GM23338 (cell line): ENCODE data around the gene HIBADH. TPM values are rescaled to one million over a fixed set of nuclear protein-coding genes. Genes with fewer than 3 reads are reported as not detected.

Experiments used
- ATAC-seq: fragments of 200-7000 bp; cut with Tn5 transposase; 3 replicates; pipeline ENCODE4 v1.9.1; 2020
- DNase-seq: peaks from one replicate; pipeline ENCODE4 v3.0.0-alpha.2; 2015; ENCODE audit warnings: low spot score
- H2AFZ ChIP-seq: fragments of 200-600 bp; sonication (generic); 2 replicates; pipeline ENCODE4 v1.8.0; 2016; ENCODE audit warnings: antibody characterized with exemption, mild to moderate bottlenecking, moderate library complexity
- H3F3A ChIP-seq: fragments of 200-600 bp; sonication (generic); replicated peaks from 2 replicates; pipeline ENCODE4 v1.8.0; 2017; ENCODE audit warnings: antibody characterized with exemption, mixed run types, low read depth
- H3K27ac ChIP-seq: fragments of 200-600 bp; sonication (generic); 2 replicates; pipeline ENCODE4 v1.6.1; 2016; ENCODE audit warnings: low read depth
- H3K27me3 ChIP-seq: fragments of 200-600 bp; sonication (generic); 2 replicates; pipeline ENCODE4 v1.8.0; 2016; ENCODE audit warnings: mild to moderate bottlenecking, mixed run types, moderate library complexity; ENCODE audit not compliant: insufficient read depth
- H3K36me3 ChIP-seq: fragments of 200-600 bp; sonication (generic); 2 replicates; pipeline ENCODE4 v1.8.0; 2016; ENCODE audit warnings: mild to moderate bottlenecking; ENCODE audit not compliant: insufficient read depth
- H3K4me1 ChIP-seq: fragments of 200-600 bp; sonication (generic); 2 replicates; pipeline ENCODE4 v1.8.0; 2016; ENCODE audit warnings: mild to moderate bottlenecking, moderate library complexity; ENCODE audit not compliant: insufficient read depth
- H3K4me2 ChIP-seq: fragments of 200-600 bp; sonication (generic); 2 replicates; pipeline ENCODE4 v1.7.1; 2017; ENCODE audit warnings: mixed run types
- H3K4me3 ChIP-seq: fragments of 200-600 bp; sonication (generic); 2 replicates; pipeline ENCODE4 v1.6.1; 2016; ENCODE audit warnings: mixed run types
- H3K79me2 ChIP-seq: fragments of 200-600 bp; sonication (generic); replicated peaks from 2 replicates; pipeline ENCODE4 v1.8.0; 2017; ENCODE audit warnings: mild to moderate bottlenecking; ENCODE audit not compliant: insufficient read depth
- H3K9me2 ChIP-seq: fragments of 200-600 bp; sonication (generic); 2 replicates; pipeline ENCODE4 v1.8.0; 2017; ENCODE audit not compliant: insufficient read depth
- H4K20me1 ChIP-seq: fragments of 200-600 bp; sonication (generic); replicated peaks from 2 replicates; pipeline ENCODE4 v1.8.0; 2017; ENCODE audit warnings: mild to moderate bottlenecking; ENCODE audit not compliant: insufficient read depth
- H3K27ac Mint-ChIP-seq: 2 replicates; pipeline ENCODE4 v1.8.0; 2020; ENCODE audit warnings: inconsistent platforms, mild to moderate bottlenecking, moderate library complexity, mixed read lengths
- H3K27me3 Mint-ChIP-seq: 3 replicates; pipeline ENCODE4 v1.8.0; 2022; ENCODE audit warnings: low read depth, mild to moderate bottlenecking, moderate library complexity, mixed read lengths, inconsistent platforms; ENCODE audit not compliant: insufficient read depth, poor library complexity
- H3K36me3 Mint-ChIP-seq: 3 replicates; pipeline ENCODE4 v1.8.0; 2021; ENCODE audit warnings: low read depth, mild to moderate bottlenecking, inconsistent platforms, moderate library complexity, mixed read lengths
- H3K4me1 Mint-ChIP-seq: 3 replicates; pipeline ENCODE4 v1.8.0; 2020; ENCODE audit warnings: mild to moderate bottlenecking, inconsistent platforms, mixed read lengths
- H3K4me3 Mint-ChIP-seq: 3 replicates; pipeline ENCODE4 v1.8.0; 2021; ENCODE audit warnings: moderate library complexity, mild to moderate bottlenecking, inconsistent platforms, mixed read lengths
- H3K9me3 Mint-ChIP-seq: 3 replicates; pipeline ENCODE4 v1.8.0; 2020; ENCODE audit warnings: moderate library complexity, mild to moderate bottlenecking, inconsistent platforms, mixed read lengths
- CREB1 ChIP-seq: fragments of 250-450 bp; sonication (Bioruptor Pico); IDR thresholded peaks from 2 replicates; pipeline ENCODE4 v1.5.0; 2020; ENCODE audit warnings: low read depth, mild to moderate bottlenecking, moderate library complexity
- EZH2 ChIP-seq: fragments of 200-600 bp; sonication (generic); IDR thresholded peaks from one replicate; pipeline ENCODE4 v1.8.0; 2017; ENCODE audit warnings: antibody characterized with exemption, mild to moderate bottlenecking, low read depth; ENCODE audit not compliant: unreplicated experiment
- EZH2phosphoT487 ChIP-seq: fragments of 200-600 bp; sonication (generic); IDR thresholded peaks from one replicate; pipeline ENCODE4 v1.8.1; 2018; ENCODE audit warnings: antibody characterized with exemption; ENCODE audit not compliant: unreplicated experiment
- JUNB ChIP-seq: IDR thresholded peaks from one replicate; pipeline ENCODE4 v1.6.1; 2016; ENCODE audit warnings: antibody characterized with exemption; ENCODE audit not compliant: unreplicated experiment
- NANOG ChIP-seq: IDR thresholded peaks from 2 replicates; pipeline ENCODE4 v1.6.1; 2016; ENCODE audit warnings: antibody characterized with exemption, borderline replicate concordance
- POLR2AphosphoS5 ChIP-seq: IDR thresholded peaks from 2 replicates; pipeline ENCODE4 v1.6.1; 2016; ENCODE audit warnings: antibody characterized with exemption, low read depth
- STAT1 ChIP-seq: IDR thresholded peaks from one replicate; pipeline ENCODE4 v1.6.1; 2016; ENCODE audit warnings: antibody characterized with exemption; ENCODE audit not compliant: unreplicated experiment
- ZNF114 ChIP-seq: fragments of 250-450 bp; sonication (Bioruptor Pico); IDR thresholded peaks from 2 replicates; pipeline ENCODE4 v1.5.0; 2020; ENCODE audit warnings: mild to moderate bottlenecking, moderate library complexity
- ZNF331 ChIP-seq: fragments of 250-450 bp; sonication (Bioruptor Pico); IDR thresholded peaks from 2 replicates; pipeline ENCODE4 v1.5.0; 2020; ENCODE audit warnings: low read depth, mild to moderate bottlenecking, moderate library complexity
- polyA plus RNA-seq: library from polyadenylated mRNA; unstranded; fragments of >200 nt; fragmentation: Nextera tagmentation; extraction: Ambion mirVana; gene quantifications from 2 replicates; pipeline ENCODE4 v1.2.1, GENCODE V29; 2016
- total RNA-seq: library from RNA; depleted of rRNA; stranded (reverse); fragments of >200 nt; shearing (Covaris generic); gene quantifications from 2 replicates; pipeline ENCODE4 v1.2.3, GENCODE V29; 2014
- TF ChIP-seq, protein P1 (sequence below): IDR thresholded peaks from 2 replicates; pipeline ENCODE4 v1.6.1; 2016; ENCODE audit warnings: antibody characterized with exemption
- TF ChIP-seq, protein P2 (sequence below), 2 experiments: fragments of 200-600 bp in 1 of 2; sonication (generic) in 1 of 2; conservative IDR thresholded peaks; 2 replicates each; pipeline versions ENCODE4 v1.5.1 to v1.6.1; 2016 to 2017; ENCODE audit warnings: antibody characterized with exemption in 2 of 2, low read depth in 2 of 2, mild to moderate bottlenecking in 2 of 2, moderate library complexity in 1 of 2
- TF ChIP-seq, protein P3 (sequence below): IDR thresholded peaks from one replicate; pipeline ENCODE4 v1.6.1; 2018; ENCODE audit warnings: antibody characterized with exemption; ENCODE audit not compliant: unreplicated experiment
- TF ChIP-seq, protein P4 (sequence below): fragments of 250-450 bp; sonication (Bioruptor Pico); IDR thresholded peaks from 2 replicates; pipeline ENCODE4 v1.5.0; 2020; ENCODE audit warnings: mild to moderate bottlenecking, moderate library complexity

The HIBADH gene
- total and polyA plus RNA-seq, 2 experiments from 2014 or later = 31.3 to 57.0 TPM

DNA sequence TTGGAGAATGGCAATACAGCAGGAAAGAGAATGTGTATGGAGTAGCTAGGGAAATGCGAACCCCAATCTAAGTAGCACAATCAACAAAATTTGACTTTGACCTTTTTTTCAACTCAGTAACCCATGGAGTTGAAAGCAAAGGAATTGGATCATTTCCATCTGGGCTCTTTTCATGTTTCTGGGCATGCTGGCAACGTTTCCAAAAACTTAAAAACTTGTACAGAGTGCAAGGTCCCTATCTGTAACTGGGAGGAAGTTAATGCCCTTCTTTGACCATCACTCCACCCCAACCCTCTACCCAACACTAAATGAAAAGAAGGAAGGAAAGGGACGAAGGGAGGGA is 1.3 kb upstream of the HIBADH start:
- no peaks in the 10 kb centered on the region for H3K27me3 ChIP-seq
- Mint-ChIP-seq H3K27ac (no peak overlapping the region), H3K4me1 (peaks cover 5% of the 10 kb centered on the region), H3K9me3 (no peaks in the 10 kb centered on the region), H3K36me3 (no peaks in the 10 kb centered on the region; the same call in 2 of the 3 replicates), H3K4me3 (no peak overlapping the region; the same call in 2 of the 3 replicates), H3K27me3 (peaks cover 3% of the 10 kb centered on the region)
- TF ChIP-seq JUNB (no peak), POLR2AphosphoS5 (no peak), STAT1 (no peak), CREB1 (no peak), EZH2phosphoT487 (no peak), ZNF331 (CRISPR knock-in tag) (no peak), EZH2 (no peak), NANOG (no peak), ZNF114 (no peak)
- TF ChIP-seq, protein P1, sequence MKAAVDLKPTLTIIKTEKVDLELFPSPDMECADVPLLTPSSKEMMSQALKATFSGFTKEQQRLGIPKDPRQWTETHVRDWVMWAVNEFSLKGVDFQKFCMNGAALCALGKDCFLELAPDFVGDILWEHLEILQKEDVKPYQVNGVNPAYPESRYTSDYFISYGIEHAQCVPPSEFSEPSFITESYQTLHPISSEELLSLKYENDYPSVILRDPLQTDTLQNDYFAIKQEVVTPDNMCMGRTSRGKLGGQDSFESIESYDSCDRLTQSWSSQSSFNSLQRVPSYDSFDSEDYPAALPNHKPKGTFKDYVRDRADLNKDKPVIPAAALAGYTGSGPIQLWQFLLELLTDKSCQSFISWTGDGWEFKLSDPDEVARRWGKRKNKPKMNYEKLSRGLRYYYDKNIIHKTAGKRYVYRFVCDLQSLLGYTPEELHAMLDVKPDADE = no peak
- TF ChIP-seq, protein P2, sequence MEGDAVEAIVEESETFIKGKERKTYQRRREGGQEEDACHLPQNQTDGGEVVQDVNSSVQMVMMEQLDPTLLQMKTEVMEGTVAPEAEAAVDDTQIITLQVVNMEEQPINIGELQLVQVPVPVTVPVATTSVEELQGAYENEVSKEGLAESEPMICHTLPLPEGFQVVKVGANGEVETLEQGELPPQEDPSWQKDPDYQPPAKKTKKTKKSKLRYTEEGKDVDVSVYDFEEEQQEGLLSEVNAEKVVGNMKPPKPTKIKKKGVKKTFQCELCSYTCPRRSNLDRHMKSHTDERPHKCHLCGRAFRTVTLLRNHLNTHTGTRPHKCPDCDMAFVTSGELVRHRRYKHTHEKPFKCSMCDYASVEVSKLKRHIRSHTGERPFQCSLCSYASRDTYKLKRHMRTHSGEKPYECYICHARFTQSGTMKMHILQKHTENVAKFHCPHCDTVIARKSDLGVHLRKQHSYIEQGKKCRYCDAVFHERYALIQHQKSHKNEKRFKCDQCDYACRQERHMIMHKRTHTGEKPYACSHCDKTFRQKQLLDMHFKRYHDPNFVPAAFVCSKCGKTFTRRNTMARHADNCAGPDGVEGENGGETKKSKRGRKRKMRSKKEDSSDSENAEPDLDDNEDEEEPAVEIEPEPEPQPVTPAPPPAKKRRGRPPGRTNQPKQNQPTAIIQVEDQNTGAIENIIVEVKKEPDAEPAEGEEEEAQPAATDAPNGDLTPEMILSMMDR (conservative IDR thresholded peaks at IDR 0.05; ENCODE audit: low read depth in 2 of 2) = no peak
- TF ChIP-seq, protein P3, sequence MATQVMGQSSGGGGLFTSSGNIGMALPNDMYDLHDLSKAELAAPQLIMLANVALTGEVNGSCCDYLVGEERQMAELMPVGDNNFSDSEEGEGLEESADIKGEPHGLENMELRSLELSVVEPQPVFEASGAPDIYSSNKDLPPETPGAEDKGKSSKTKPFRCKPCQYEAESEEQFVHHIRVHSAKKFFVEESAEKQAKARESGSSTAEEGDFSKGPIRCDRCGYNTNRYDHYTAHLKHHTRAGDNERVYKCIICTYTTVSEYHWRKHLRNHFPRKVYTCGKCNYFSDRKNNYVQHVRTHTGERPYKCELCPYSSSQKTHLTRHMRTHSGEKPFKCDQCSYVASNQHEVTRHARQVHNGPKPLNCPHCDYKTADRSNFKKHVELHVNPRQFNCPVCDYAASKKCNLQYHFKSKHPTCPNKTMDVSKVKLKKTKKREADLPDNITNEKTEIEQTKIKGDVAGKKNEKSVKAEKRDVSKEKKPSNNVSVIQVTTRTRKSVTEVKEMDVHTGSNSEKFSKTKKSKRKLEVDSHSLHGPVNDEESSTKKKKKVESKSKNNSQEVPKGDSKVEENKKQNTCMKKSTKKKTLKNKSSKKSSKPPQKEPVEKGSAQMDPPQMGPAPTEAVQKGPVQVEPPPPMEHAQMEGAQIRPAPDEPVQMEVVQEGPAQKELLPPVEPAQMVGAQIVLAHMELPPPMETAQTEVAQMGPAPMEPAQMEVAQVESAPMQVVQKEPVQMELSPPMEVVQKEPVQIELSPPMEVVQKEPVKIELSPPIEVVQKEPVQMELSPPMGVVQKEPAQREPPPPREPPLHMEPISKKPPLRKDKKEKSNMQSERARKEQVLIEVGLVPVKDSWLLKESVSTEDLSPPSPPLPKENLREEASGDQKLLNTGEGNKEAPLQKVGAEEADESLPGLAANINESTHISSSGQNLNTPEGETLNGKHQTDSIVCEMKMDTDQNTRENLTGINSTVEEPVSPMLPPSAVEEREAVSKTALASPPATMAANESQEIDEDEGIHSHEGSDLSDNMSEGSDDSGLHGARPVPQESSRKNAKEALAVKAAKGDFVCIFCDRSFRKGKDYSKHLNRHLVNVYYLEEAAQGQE = no peak
- TF ChIP-seq, protein P4, sequence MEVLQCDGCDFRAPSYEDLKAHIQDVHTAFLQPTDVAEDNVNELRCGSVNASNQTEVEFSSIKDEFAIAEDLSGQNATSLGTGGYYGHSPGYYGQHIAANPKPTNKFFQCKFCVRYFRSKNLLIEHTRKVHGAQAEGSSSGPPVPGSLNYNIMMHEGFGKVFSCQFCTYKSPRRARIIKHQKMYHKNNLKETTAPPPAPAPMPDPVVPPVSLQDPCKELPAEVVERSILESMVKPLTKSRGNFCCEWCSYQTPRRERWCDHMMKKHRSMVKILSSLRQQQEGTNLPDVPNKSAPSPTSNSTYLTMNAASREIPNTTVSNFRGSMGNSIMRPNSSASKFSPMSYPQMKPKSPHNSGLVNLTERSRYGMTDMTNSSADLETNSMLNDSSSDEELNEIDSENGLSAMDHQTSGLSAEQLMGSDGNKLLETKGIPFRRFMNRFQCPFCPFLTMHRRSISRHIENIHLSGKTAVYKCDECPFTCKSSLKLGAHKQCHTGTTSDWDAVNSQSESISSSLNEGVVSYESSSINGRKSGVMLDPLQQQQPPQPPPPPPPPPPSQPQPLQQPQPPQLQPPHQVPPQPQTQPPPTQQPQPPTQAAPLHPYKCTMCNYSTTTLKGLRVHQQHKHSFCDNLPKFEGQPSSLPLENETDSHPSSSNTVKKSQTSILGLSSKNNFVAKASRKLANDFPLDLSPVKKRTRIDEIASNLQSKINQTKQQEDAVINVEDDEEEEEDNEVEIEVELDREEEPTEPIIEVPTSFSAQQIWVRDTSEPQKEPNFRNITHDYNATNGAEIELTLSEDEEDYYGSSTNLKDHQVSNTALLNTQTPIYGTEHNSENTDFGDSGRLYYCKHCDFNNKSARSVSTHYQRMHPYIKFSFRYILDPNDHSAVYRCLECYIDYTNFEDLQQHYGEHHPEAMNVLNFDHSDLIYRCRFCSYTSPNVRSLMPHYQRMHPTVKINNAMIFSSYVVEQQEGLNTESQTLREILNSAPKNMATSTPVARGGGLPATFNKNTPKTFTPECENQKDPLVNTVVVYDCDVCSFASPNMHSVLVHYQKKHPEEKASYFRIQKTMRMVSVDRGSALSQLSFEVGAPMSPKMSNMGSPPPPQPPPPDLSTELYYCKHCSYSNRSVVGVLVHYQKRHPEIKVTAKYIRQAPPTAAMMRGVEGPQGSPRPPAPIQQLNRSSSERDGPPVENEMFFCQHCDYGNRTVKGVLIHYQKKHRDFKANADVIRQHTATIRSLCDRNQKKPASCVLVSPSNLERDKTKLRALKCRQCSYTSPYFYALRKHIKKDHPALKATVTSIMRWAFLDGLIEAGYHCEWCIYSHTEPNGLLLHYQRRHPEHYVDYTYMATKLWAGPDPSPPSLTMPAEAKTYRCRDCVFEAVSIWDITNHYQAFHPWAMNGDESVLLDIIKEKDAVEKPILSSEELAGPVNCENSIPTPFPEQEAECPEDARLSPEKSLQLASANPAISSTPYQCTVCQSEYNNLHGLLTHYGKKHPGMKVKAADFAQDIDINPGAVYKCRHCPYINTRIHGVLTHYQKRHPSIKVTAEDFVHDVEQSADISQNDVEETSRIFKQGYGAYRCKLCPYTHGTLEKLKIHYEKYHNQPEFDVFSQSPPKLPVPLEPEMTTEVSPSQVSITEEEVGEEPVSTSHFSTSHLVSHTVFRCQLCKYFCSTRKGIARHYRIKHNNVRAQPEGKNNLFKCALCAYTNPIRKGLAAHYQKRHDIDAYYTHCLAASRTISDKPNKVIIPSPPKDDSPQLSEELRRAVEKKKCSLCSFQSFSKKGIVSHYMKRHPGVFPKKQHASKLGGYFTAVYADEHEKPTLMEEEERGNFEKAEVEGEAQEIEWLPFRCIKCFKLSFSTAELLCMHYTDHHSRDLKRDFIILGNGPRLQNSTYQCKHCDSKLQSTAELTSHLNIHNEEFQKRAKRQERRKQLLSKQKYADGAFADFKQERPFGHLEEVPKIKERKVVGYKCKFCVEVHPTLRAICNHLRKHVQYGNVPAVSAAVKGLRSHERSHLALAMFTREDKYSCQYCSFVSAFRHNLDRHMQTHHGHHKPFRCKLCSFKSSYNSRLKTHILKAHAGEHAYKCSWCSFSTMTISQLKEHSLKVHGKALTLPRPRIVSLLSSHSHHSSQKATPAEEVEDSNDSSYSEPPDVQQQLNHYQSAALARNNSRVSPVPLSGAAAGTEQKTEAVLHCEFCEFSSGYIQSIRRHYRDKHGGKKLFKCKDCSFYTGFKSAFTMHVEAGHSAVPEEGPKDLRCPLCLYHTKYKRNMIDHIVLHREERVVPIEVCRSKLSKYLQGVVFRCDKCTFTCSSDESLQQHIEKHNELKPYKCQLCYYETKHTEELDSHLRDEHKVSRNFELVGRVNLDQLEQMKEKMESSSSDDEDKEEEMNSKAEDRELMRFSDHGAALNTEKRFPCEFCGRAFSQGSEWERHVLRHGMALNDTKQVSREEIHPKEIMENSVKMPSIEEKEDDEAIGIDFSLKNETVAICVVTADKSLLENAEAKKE (CRISPR knock-in tag) = no peak
- 0 out of 2 replicates have a peak, but pooled peaks cover 5% of the 10 kb centered on the region for H3K4me1 ChIP-seq
- H3K36me3 ChIP-seq = no peaks in the 10 kb centered on the region
- no peaks in the 10 kb centered on the region; the same call in 1 of the 2 replicates for H4K20me1 ChIP-seq
- H3F3A ChIP-seq = no peaks in the 10 kb centered on the region
- DNase-seq (no peak), ATAC-seq (no peak)
- peaks cover 27% of the 10 kb centered on the region for H3K79me2 ChIP-seq
- H2AFZ ChIP-seq = peak overlapping the region; percentile 20
- peak overlapping the region; percentile 99; the same call in 1 of the 2 replicates for H3K4me3 ChIP-seq
- H3K4me2 ChIP-seq = no peak overlapping the region
- H3K27ac ChIP-seq = no peak overlapping the region
- no peaks in the 10 kb centered on the region for H3K9me2 ChIP-seq
